Measurements from ENCODE around the gene FGF4. TPM values are rescaled to one million over a fixed set of nuclear protein-coding genes. Genes with fewer than 3 reads are reported as not detected.

FGF4 gene
- total and polyA plus RNA-seq, 4 donors = not detected

- Histone ChIP-seq H3K4me3 (ENCODE audit: low read depth in 1 of 3, low read length in 3 of 3) (no peak overlapping the region), H3K9ac (ENCODE audit: low read depth in 1 of 2, low read length in 2 of 2) (no peak overlapping the region), H3K27me3 (ENCODE audit: control insufficient read depth in 4 of 4, insufficient read depth in 4 of 4, low read length in 3 of 4) (no peaks in the 10 kb centered on the region), H3K4me1 (ENCODE audit: control insufficient read depth in 4 of 4, insufficient read depth in 4 of 4, low read length in 3 of 4) (no peaks in the 10 kb centered on the region), H3K36me3 (ENCODE audit: control insufficient read depth in 4 of 4, insufficient read depth in 3 of 4, low read depth in 1 of 4, low read length in 3 of 4) (no peaks in the 10 kb centered on the region), H3K27ac (ENCODE audit: low read depth in 1 of 2, low read length in 2 of 2) (no peak overlapping the region), H3K9me3 (ENCODE audit: control insufficient read depth in 4 of 4, low read length in 3 of 4) (peaks cover 0 to 2% (median 0%) of the 10 kb centered on the region in 4 donors)
- no peak for DNase-seq (ENCODE audit: low spot score)
- TF ChIP-seq FOXA2 (IDR thresholded peaks at IDR 0.05) (no peak), ZBTB33 (IDR thresholded peaks at IDR 0.05) (no peak), ATF3 (IDR thresholded peaks at IDR 0.05) (no peak), HNF4A (conservative IDR thresholded peaks at IDR 0.05) (no peak), FOXA1 (IDR thresholded peaks at IDR 0.05) (no peak), HNF4G (IDR thresholded peaks at IDR 0.05) (no peak), YY1 (IDR thresholded peaks at IDR 0.05) (no peak)
- 15% methylated on average over 3 of the region's 3 CpGs for WGBS
Measured at GRCh38 chr11:69799582-69799981, 24.4 kb upstream of the FGF4 start.

GRCh38 chr11:69799097-69799496, 24.0 kb upstream of the FGF4 start:
- no peak overlapping the region for H3K9ac ChIP-seq (ENCODE audit: low read depth in 1 of 2, low read length in 2 of 2)
- no peaks in the 10 kb centered on the region for H3K27me3 ChIP-seq (ENCODE audit: control insufficient read depth in 4 of 4, insufficient read depth in 4 of 4, low read length in 3 of 4)
- WGBS = 93% methylated on average over 3 of the region's 3 CpGs
- H3K4me1 ChIP-seq (ENCODE audit: control insufficient read depth in 4 of 4, insufficient read depth in 4 of 4, low read length in 3 of 4) = no peaks in the 10 kb centered on the region
- H3K9me3 ChIP-seq (ENCODE audit: control insufficient read depth in 4 of 4, low read length in 3 of 4) = peaks cover 0 to 2% (median 0%) of the 10 kb centered on the region in 4 donors
- no peak overlapping the region for H3K27ac ChIP-seq (ENCODE audit: low read depth in 1 of 2, low read length in 2 of 2)
- no peaks in the 10 kb centered on the region for H3K36me3 ChIP-seq (ENCODE audit: control insufficient read depth in 4 of 4, insufficient read depth in 3 of 4, low read depth in 1 of 4, low read length in 3 of 4)
- TF ChIP-seq HNF4A (conservative IDR thresholded peaks at IDR 0.05) (no peak), HNF4G (IDR thresholded peaks at IDR 0.05) (no peak), RAD21 (IDR thresholded peaks at IDR 0.05) (no peak), REST (IDR thresholded peaks at IDR 0.05) (no peak), GABPA (IDR thresholded peaks at IDR 0.05 in 1 of 2, conservative IDR thresholded peaks at IDR 0.05 in 1 of 2) (no peak), NR2F2 (IDR thresholded peaks at IDR 0.05) (no peak), TAF1 (conservative IDR thresholded peaks at IDR 0.05) (no peak), JUND (IDR thresholded peaks at IDR 0.05) (no peak), MAX (IDR thresholded peaks at IDR 0.05) (no peak), YY1 (IDR thresholded peaks at IDR 0.05) (no peak), RXRA (IDR thresholded peaks at IDR 0.05) (no peak), SP1 (IDR thresholded peaks at IDR 0.05) (no peak), FOXA2 (IDR thresholded peaks at IDR 0.05) (no peak), ZBTB33 (IDR thresholded peaks at IDR 0.05) (no peak)
- no peak for DNase-seq (ENCODE audit: low spot score)
- no peak overlapping the region for H3K4me3 ChIP-seq (ENCODE audit: low read depth in 1 of 3, low read length in 3 of 3)
